ENCODE data around the gene MPZL1. TPM values are rescaled to one million over a fixed set of nuclear protein-coding genes. Genes with fewer than 3 reads are reported as not detected.
A peak's percentile ranks its signal among the peaks of the same experiment; 100 is the strongest.
"Not testable (repeated sequence)": the region's sequence is repeated elsewhere in the genome, so short reads cannot be mapped to it uniquely, and the experiment has no call there.

Gene MPZL1
- total RNA-seq, 1 donor from 2014 or later = 66.9 TPM

- no peak for DNase-seq
These were observed 59.8 kb downstream of the MPZL1 start for GRCh38 chr1:167781558-167781957.

GRCh38 chr1:167782946-167783345 is 61.2 kb downstream of the MPZL1 start:
- no peak for DNase-seq

GRCh38 chr1:167784876-167785550 is 63.2 kb downstream of the MPZL1 start:
- DNase-seq = no peak

GRCh38 chr1:167786502-167786901 is 64.7 kb downstream of the MPZL1 start:
- DNase-seq = no peak

- DNase-seq = no peak
These were observed 67.7 kb downstream of the MPZL1 start for GRCh38 chr1:167789501-167789900.

- no peak for DNase-seq
These were observed 68.3 kb downstream of the MPZL1 start for GRCh38 chr1:167790117-167790516.

- DNase-seq = peak; percentile 96
These were observed 69.8 kb downstream of the MPZL1 start for GRCh38 chr1:167791281-167792187.

GRCh38 chr1:167792188-167792565 is 70.4 kb downstream of the MPZL1 start:
- DNase-seq = no peak

- DNase-seq = no peak
These were observed 72.3 kb downstream of the MPZL1 start for GRCh38 chr1:167794043-167794442.

- DNase-seq = peak; percentile 39
These were observed 74.3 kb downstream of the MPZL1 start for GRCh38 chr1:167795810-167796740.

- DNase-seq = peak; percentile 83
These were observed 75.2 kb downstream of the MPZL1 start for GRCh38 chr1:167797015-167797414.

- DNase-seq = no peak
These were observed 77.2 kb downstream of the MPZL1 start for GRCh38 chr1:167798952-167799351.

GRCh38 chr1:167799747-167800146 is 78.0 kb downstream of the MPZL1 start:
- DNase-seq = no peak

- no peak for DNase-seq
These were observed 78.5 kb downstream of the MPZL1 start for GRCh38 chr1:167800251-167800650.

- no peak for DNase-seq
These were observed 80.5 kb downstream of the MPZL1 start for GRCh38 chr1:167802235-167802634.

- DNase-seq = peak; percentile 78
These were observed 81.8 kb downstream of the MPZL1 start for GRCh38 chr1:167803358-167804207.

GRCh38 chr1:167805041-167805556 is 83.3 kb downstream of the MPZL1 start:
- no peak for DNase-seq

- not testable (repeated sequence) for DNase-seq
These were observed 84.5 kb downstream of the MPZL1 start for GRCh38 chr1:167806235-167806634.

- DNase-seq = not testable (repeated sequence)
These were observed 84.9 kb downstream of the MPZL1 start for GRCh38 chr1:167806676-167807075.

- DNase-seq = no peak
These were observed 86.3 kb downstream of the MPZL1 start for GRCh38 chr1:167808104-167808503.

- no peak for DNase-seq
These were observed 86.9 kb downstream of the MPZL1 start for GRCh38 chr1:167808690-167809089.
